Measurements from ENCODE around the gene WBP1.
A peak's percentile ranks its signal among the peaks of the same experiment; 100 is the strongest.
"Not testable (repeated sequence)": the region's sequence is repeated elsewhere in the genome, so short reads cannot be mapped to it uniquely, and the experiment has no call there.

The WBP1 gene

DNA sequence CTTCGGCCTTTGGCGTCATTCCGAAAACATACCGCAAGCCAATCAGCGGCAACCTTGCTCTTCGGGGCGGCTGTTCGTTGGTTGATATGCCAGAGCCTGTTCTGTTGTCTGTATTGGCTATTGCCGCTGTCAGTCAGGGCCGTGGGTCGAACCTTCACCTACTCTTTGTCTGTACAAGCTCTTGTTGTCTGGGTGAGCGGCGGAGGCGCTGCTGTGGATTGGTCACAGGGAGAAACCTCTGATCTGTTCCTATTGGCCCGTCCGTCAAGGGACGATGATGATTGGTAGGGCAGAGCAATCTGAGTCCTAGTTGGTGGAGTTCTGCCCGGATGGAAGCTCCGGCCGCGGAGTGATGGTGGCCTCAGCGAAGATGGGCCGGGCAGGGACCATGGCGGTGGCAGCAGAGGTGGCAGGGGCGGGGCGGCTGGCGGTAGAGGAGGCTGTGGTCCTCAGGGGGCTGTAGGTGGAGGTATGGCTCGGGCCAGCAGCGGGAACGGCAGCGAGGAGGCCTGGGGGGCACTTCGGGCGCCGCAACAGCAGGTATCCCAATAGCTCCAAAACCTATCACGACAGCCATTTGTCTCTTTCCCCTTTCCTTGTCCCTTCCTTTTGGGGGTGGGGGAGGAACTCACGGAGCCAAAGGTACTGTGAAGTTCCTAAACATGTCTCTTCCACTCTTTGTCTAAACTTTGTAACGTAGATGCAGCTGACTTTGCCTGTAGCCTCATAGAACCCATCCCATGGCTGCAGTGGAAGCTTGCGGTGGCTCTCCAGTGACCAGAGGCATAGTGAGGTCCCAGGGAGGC lies at the start of gene WBP1:
WBP1 (plus strand) TSS at position 307 of the 806 bp plus-strand sequence; CDS start at position 472, 165 bp downstream.
- peak; percentile 98 to 100 for DNase-seq (ENCODE audit: low read depth in 2 of 2)

DNA sequence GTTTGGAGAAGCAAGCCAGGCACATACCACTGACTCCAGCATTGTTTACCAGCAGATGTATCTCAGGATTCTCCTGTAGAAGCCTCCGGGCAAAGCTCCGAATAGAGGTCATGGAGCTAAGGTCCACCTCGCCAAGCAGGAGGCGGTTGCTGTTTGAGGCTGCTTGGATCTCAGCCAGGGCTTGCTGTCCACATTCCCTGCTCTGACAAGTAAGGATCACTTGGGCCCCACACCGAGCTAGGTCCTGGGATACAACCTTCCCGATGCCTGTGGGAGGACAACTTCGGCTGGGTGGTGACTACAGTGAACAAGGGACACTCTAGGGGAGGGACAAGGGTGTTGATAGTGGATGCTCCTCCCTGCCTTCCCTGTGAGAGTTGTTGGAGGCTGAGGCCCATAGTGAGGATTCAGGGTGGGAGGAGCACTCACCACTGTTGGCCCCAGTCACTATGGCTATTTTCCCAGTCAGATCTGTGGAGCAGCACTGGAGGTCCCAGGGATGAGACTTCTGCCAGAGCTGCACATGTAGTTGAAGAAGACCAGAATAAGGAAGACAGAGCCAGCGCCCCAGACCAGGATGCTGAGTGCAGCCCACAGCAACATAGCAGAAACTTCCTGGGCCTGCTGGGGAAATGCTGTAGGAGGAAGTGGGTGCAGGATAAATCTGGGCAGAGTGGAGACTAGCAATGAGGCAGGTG lies 45.1 kb upstream of the WBP1 start:
- no peak for DNase-seq (ENCODE audit: low read depth in 2 of 2)

DNA sequence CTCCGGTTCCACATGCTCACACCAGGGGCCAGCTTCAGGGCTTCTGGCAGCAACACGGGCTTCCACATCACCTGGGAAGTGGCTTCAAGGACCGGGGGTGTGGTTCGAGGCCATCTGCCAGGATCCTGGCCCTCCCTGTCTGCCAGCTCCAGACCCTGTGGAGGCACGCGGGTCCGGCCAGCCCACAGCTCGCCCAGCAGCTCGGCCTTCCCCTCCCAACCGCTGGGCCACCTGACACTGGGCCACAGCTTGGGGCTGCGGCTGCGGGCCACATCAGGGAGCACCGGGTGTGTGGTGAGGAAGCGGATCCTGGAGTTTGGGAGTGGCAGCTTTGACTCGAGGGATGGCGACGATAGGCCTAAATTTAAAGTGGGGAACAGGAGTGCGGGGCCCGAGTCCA lies 43.8 kb upstream of the WBP1 start:
- no peak for DNase-seq (ENCODE audit: low read depth in 2 of 2)

DNA sequence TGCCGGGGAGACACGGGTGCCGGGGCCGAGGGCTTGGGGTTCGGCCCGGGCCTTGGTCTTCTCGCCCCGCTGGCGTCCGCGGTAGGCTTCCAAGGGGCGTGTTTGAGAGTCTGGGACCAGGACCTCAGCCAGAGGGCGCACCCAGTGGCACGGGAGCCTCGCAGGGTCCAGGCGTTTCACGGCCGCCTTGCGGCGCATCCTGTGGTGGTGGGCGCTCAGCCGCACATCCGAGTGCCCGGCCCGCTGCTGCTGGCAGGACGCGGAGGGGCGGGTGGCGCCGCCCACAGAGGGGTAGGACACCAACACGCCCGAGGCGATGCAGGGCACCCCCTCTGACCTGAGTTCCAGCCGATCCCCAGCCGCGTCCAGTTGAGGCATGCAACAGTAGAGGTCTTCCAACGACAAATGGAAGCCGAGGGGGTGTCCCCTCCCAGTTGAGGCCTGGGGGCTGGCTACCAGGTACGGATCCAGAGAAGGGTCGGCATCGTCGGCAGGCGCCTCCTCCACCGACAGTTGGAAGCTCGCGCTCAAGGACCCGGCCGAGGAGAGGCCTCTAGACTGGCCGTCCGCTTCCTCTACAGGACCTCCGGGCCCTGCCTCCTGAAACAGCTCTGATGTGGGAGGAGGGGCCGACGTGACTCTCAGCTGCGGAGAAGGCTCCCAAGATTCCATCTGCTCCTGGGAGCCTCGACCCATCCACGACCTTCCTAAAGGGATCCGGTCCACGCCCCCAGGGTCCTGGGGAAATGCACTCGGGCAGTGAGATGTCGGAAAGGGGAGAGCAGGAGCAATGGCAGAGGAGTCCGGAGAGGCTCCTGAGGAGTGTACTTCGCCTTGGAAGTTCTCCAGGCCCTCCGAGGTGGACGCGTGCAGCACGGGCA lies 43.1 kb upstream of the WBP1 start:
- peak in 1 of 2 donors; percentile 19 for DNase-seq (ENCODE audit: low read depth in 2 of 2)

DNA sequence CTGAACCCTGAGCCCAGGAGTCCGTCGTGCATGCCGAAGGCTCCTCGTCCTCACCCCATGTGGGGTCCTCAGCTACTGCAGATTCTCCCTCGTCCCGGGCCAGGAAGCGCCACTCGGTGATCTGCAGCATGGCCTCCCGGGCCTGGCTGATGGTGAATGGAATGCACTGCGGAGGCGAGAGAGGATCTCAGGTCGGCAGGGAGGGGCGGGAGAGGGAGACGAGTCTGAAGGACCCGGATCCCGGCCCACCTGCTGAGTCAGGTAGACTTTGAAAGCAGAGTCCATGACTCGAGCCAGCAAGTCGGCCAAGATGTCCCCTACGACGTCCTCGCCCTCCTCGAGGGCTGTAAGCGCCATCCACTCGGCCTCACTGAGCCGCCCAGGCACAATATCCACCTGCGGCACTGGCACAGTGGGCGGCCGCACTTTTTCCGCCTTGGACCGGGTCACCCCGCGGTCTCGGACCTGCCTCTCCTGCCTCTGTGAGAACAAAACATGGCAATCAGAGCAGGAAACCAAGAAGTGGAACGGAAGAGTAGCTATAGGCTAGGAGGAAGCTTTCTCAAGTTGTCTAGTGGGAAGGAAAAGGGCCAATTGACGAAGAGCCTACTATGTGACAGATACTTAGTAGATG lies 42.4 kb upstream of the WBP1 start:
- DNase-seq (ENCODE audit: low read depth in 2 of 2) = no peak

DNA sequence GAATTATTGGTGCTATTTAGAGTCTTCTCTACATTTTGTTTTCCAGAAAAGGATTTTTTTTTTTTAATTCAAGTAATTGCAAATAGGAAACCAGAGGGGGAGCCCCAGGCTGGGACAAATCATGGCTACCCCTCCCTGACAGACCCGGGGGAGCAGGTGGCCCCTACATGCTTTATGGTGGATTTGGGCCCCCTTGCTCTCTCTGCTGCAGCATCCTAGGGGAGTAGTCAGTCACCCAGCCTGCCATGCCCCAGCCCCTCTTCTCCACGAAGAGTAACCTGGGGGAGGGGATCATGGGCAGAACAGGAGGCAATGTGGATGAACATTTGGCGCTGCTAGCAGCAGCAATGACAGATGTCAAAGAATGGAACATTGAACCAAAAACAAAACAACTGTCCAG lies 41.5 kb upstream of the WBP1 start:
- DNase-seq (ENCODE audit: low read depth in 2 of 2) = no peak

DNA sequence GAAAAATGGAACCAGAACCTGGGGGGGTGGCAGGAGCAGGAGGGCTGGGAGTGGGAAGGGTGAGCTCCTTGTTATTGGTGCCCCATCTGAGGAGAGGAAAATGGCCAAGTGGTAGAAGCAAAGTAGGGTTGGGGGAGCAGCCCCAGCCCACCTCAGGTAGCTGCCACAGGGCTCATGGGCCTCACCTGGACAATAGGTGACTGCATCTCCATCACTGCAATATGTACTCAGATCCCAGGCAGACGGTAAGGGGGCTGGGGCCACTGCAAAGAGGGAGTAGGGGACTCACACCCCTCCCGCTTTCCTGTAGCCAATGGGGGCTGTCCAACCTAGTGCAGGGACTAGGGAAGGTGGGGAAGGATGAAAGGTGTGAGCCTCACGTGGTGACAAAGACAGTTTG lies 41.0 kb upstream of the WBP1 start:
- no peak for DNase-seq (ENCODE audit: low read depth in 2 of 2)

DNA sequence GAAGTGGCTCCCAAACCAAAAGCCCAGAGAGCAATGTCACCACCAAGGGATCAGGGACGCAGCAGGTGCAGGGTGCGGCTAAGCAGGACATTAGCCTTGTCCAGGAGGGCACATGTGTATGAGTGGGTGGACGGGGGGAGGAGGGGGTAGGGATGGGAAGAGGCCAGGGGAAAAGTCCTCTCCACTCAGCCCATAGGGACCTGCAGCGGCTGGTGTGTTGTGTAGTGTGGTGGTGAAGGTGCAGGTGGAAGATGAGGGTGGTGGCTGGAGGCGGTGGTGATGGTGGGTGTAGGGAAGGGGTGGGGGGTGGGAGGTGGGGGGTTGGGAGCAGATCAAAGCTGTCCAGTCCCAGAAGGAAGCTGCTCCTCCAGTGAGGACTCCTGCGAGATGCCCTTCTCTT lies 40.5 kb upstream of the WBP1 start:
- DNase-seq (ENCODE audit: low read depth in 2 of 2) = no peak

DNA sequence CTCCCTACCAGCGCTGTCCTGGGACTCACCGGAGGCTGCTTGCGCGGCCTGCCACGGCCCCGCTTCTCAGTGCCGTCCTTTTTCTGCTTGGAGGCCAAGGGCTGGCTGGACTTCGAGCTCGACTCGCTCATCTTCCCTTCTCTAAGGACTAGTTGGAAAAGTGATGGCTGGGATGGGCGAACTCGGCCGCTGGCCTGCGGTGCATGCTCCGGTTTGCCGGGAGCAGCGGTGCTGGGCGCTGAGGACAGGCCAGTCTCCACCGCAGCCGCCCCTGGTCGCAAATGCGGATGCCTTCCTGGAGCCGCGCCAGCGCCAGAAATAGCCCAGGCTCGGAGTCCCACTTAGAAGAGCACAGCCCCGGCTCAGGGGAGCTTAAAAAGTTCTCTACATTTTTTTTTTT lies 39.9 kb upstream of the WBP1 start:
- DNase-seq (ENCODE audit: low read depth in 2 of 2) = no peak

DNA sequence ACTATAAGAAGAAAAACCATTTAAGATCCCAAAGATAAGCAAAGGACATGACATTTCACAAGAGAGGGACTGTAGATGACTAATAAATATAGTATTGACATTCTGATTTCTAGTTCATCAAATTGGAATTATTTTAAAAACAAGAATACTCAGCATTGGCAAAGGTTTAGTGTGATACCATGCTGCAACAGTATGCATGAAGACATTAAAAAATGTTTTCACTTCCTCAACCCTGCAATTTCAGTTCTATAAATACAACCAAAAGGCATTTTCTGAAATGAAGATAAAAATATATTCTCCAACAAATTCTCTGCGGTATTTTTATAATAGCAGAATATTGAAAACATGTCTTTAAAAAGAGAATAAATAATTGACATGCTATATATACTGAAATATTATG lies 38.9 kb upstream of the WBP1 start:
- DNase-seq (ENCODE audit: low read depth in 2 of 2) = no peak

DNA sequence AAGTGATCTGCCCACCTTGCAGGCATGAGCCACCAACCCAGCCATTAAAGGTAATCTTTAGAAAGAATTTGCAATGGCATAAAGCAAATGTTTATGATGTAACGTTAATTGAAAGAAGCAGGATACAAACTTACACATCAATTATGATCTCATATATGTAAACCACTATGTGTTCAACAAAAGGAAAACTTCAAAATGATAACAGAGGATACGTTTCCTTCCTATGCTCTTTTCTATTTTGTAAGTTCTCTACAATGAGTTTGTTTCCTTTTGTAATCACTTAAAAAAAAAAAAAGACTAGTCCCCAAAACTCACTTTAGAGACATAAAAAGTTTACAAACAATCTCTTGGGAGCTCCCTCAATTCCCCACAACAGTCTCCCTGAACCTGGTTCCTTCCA lies 38.2 kb upstream of the WBP1 start:
- no peak for DNase-seq (ENCODE audit: low read depth in 2 of 2)

DNA sequence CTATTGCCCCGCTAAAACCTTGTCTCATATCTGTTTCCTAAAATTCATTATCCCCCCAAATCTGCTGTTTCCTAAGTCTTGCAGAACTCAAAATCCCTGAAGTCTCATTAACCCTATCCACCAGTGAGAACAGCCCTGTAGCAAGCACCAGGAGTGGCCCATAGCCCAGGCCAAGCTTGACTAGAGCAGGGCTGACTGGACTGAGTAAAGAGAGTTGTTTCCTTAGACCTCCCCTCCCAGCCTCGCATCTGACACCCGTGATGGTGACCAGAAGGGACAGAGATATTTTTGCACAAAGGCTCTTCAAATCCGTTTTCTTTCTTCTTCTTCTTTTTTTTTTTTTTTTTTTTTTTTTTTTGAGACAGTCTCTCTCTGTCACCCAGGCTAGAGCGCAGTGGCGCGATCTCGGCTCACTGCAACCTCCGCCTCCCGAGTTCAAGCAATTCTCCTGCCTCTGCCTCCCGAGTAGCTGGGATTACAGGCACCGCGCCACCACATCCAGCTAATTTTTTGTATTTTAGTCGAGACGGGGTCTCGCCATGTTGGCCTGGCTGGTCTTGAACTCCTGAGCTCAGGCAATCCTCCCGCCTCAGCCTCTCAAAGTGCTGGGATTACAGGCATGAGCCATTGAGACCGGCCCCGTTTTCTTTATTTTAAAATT lies 37.7 kb upstream of the WBP1 start:
- not testable (repeated sequence) for DNase-seq (ENCODE audit: low read depth in 2 of 2)

DNA sequence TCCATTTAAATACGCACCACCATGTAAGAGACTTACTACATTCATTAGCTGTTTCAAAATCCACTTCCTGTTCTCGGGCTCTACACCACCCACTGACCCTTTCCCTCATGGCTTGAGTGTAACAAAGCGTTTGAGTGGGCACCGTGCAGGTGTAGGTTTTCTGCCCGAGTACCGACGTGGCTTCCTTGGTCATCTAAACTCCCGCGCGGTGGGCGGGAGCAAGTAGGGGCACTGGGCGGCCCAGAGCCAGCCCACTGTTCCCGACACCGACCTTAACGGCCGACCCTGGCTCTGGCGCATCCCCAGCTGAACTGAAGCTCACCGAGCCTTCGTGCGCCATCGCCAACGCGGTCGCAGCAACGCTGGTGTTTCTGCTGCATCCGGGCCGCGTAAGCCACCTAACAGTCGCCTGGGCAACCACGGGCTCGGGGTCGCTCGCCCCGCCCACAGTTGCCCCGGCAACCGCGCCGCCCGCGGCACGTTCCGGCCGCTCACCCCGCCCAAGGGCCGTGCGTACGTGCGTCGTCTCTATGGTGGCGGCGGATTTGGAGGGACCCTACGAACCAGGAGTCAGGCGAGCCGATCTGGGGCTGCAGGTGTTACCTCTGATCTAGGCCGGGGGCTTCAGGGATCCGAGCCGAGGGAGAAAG lies 36.9 kb upstream of the WBP1 start, which contains the start of the genes C2orf81 and WDR54:
C2orf81 (minus strand) TSS at position 399 of the 650 bp plus-strand sequence; CDS start at position 340, 59 bp downstream.
WDR54 (plus strand) TSS at position 510 of the 650 bp plus-strand sequence. CDS start 424 bp downstream, outside the sequence.
- peak; percentile 82 to 95 for DNase-seq (ENCODE audit: low read depth in 2 of 2)

DNA sequence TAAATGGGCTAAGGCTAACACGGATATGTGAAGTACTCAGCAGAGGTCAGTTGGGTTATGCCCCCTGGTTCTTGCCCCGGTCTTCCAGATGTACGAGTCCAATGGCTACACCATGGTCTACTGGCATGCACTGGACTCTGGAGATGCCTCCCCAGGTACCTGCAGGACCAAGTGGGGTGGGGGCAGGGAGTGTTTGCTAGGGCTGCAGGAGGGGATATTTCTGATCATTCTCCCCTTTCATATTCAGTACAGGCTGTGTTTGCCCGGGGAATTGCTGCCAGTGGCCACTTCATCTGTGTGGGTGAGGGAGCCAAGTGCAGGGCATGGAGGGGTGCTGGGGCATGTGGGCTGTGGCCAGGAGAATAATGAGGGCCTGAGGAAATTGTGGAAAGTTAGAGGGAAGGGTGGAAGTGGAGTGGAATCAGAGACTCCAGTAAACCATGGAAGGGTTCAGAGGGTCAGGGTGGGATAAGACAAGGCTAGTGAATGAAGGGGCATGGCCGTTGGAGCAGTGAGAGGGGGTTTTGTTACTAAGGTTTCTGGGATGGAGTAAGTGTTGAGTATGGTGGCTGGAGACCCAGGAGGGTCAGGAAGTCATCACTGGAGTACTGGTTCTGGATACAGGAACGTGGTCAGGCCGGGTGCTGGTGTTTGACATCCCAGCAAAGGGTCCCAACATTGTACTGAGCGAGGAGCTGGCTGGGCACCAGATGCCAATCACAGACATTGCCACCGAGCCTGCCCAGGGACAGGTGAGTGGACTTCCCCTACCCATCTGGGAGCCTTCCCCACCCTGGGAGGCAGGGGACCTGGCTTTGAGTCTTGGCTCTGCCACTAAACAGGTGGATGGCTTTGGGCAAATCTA lies 34.8 kb upstream of the WBP1 start:
- no peak for DNase-seq (ENCODE audit: low read depth in 2 of 2)

DNA sequence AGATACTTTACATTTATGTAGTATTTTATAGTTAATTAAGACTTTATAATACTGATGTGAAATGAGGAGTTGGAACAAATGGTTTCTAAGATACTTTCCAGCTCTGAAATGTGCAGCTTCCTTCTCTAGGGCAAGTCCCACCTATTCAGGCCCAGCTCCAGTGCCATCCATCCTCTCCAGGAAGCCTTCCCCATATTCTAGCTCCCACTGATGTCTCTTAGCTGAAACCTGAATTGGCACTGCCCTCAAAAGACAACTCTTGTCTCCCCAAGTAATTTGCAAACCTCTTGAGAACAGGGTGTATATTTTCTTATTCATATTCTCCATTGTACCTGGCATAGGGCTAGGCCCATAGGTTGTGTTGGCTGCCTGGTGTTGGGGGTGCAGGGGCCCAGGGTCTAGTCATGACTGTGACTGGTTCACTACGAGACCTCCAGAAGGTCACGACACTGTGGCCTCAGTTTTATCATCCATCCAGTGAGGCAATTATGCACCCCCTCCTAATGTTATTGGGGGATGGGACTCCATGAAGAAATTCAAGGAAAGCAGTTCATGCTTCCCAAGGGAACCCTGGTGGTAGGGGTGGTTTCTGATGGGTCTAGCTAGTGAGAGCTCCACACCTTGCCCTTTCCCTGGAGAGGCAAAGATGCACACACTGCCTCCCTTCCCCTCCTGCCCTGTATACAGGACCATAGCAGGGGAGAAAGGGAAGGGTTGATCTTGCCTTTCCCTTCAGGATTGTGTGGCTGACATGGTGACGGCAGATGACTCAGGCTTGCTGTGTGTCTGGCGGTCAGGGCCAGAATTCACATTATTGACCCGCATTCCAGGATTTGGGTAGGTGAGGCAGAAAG lies 33.9 kb upstream of the WBP1 start:
- DNase-seq (ENCODE audit: low read depth in 2 of 2) = no peak

DNA sequence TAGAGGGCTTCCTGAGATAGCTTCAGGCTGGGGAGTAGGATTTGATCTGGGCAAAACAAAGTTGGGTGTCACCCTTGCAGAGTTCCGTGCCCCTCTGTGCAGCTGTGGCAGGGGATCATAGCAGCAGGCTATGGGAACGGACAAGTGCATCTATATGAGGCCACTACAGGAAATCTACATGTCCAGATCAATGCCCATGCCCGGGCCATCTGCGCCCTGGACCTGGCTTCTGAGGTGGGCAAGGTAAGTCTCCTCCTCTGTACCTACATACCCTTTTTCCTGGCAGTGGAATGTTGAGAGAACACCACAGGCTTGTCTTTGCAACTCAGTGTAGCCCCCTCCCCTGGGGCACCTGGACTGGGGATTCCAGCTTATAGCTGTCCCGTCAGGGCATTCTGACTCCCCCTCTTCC lies 33.2 kb upstream of the WBP1 start:
- no peak for DNase-seq (ENCODE audit: low read depth in 2 of 2)

DNA sequence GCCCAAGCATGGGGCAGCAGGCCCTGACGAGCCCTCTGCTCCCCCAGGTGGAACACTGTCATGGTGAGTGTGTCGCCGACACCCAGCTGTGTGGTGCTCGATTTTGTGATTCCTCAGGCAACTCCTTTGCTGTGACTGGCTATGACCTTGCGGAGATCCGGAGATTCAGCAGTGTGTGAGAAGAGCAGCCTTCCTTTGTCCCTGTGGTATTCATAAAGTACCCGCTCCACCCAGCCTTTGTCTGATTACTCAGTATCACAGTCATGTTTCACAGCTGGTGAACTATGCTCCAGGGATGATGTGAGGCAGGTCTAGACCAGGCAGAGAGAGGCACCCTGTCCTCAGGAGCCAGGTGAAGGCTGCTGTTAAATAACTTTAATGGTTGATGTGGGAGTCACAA lies 32.7 kb upstream of the WBP1 start:
- DNase-seq (ENCODE audit: low read depth in 2 of 2) = no peak

DNA sequence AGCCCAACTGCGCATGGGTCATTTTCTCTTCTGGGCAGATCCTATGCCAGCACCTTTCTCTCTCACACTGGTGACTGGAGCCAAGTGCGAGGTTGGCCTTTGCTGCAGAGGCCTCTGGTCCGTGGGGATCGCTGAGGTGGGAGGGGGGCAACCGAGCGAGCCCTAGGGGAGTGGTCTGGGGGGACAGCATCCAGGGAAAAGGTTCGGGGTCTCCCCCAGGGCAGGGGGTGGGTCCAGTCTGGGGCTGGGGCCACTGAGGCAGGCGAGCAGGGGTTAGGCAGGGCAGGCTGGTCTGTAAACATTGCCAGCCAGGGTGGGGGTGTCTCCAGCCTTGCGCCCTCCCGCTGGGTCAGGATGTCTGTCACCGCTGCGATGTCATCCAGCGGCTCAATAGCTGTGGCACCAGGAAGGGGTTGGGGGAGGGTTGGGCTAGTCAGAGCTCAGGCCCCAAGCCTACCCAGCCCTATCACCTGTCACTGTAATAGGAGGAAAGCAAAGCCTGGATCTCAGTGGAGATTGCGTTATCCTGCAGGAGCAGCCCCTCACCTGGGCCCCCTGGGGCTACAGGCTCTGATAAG lies 32.0 kb upstream of the WBP1 start:
- no peak for DNase-seq (ENCODE audit: low read depth in 2 of 2)

Data from stimulated activated CD8-positive, alpha-beta memory T cell treated with anti-CD3 and anti-CD28 coated beads, Interleukin-7, amount 100 ng/mL, for 4 hours (primary cell).